ENCODE results near the gene GJB6.

- no peak for TF ChIP-seq POLR2A (IDR thresholded peaks at IDR 0.05; ENCODE audit: low read length)
- no peak for TF ChIP-seq RARB (CRISPR knock-in tag; IDR thresholded peaks at IDR 0.05)
- no peak for TF ChIP-seq CTCF (IDR thresholded peaks at IDR 0.05)
- TF ChIP-seq SREBF2 (IDR thresholded peaks at IDR 0.05), result no peak
- no peak for TF ChIP-seq RCOR1 (IDR thresholded peaks at IDR 0.05; ENCODE audit: low read depth, low read length)
- no peak for TF ChIP-seq HDAC2 (IDR thresholded peaks at IDR 0.05)
- TF ChIP-seq CHD2 (IDR thresholded peaks at IDR 0.05; ENCODE audit: low read length, partially characterized antibody), result no peak
- TF ChIP-seq PBX3 (IDR thresholded peaks at IDR 0.05), result no peak
Observed at GRCh38 chr13:20241593-20241992, 9.5 kb upstream of the GJB6 start.

Data from A549 (cell line).